WERI-Rb-1 (cell line): ENCODE data around the gene ZDHHC9.

Source experiments
- DNase-seq: peaks from one replicate; pipeline ENCODE4 v3.0.0-alpha.2; 2020
- H3K27ac ChIP-seq: fragments of 250-450 bp; sonication (Bioruptor Pico); 2 replicates; pipeline ENCODE4 v1.5.1; 2020; ENCODE audit warnings: mild to moderate bottlenecking, moderate library complexity
- H3K27me3 ChIP-seq: fragments of 250-450 bp; sonication (Bioruptor Pico); 2 replicates; pipeline ENCODE4 v1.5.1; 2021; ENCODE audit warnings: mild to moderate bottlenecking, low read depth, moderate library complexity; ENCODE audit not compliant: insufficient read depth, severe bottlenecking
- H3K36me3 ChIP-seq: fragments of 250-450 bp; sonication (Bioruptor Pico); 2 replicates; pipeline ENCODE4 v1.5.1; 2020; ENCODE audit warnings: mild to moderate bottlenecking, moderate library complexity
- H3K4me3 ChIP-seq: 2 replicates; pipeline ENCODE4 v1.5.1; 2011; ENCODE audit warnings: low read depth, mild to moderate bottlenecking, control low read depth, low read length
- H3K9me3 ChIP-seq: fragments of 250-450 bp; sonication (Bioruptor Pico); 2 replicates; pipeline ENCODE4 v1.5.1; 2021; ENCODE audit warnings: mild to moderate bottlenecking, moderate library complexity; ENCODE audit not compliant: severe bottlenecking
- TF ChIP-seq, protein P1 (sequence below): IDR thresholded peaks from 2 replicates; pipeline ENCODE4 v1.5.1; 2011; ENCODE audit warnings: low read depth, mild to moderate bottlenecking, control low read depth, inconsistent platforms, low read length

Gene ZDHHC9

DNA sequence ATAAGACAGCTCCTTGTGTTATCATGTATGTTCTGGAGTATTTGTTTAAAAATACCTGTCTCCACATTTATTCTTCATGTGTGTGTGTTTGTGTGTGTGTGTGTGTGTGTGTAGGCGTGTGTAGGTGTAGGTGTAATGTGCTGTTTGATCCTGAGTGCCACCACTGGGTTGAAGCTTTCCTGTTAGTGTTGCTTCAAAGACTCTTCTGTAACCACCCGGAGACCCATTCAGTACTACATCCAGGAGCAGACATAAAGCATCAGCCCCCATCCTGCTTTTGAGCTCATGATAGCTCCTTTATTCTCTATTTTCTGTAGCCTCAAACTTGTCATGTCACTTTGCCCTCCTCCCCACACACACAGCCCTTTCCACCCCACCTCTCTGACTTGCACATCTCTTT, 3.0 kb upstream of the ZDHHC9 start:
- peaks cover under 1% of the 10 kb centered on the region; the same call in 1 of the 2 replicates for H3K36me3 ChIP-seq
- no peak for DNase-seq
- H3K4me3 ChIP-seq = no peak overlapping the region
- H3K27me3 ChIP-seq = peaks cover 8% of the 10 kb centered on the region
- no peak overlapping the region for H3K27ac ChIP-seq
- H3K9me3 ChIP-seq = no peaks in the 10 kb centered on the region
- TF ChIP-seq, protein P1, sequence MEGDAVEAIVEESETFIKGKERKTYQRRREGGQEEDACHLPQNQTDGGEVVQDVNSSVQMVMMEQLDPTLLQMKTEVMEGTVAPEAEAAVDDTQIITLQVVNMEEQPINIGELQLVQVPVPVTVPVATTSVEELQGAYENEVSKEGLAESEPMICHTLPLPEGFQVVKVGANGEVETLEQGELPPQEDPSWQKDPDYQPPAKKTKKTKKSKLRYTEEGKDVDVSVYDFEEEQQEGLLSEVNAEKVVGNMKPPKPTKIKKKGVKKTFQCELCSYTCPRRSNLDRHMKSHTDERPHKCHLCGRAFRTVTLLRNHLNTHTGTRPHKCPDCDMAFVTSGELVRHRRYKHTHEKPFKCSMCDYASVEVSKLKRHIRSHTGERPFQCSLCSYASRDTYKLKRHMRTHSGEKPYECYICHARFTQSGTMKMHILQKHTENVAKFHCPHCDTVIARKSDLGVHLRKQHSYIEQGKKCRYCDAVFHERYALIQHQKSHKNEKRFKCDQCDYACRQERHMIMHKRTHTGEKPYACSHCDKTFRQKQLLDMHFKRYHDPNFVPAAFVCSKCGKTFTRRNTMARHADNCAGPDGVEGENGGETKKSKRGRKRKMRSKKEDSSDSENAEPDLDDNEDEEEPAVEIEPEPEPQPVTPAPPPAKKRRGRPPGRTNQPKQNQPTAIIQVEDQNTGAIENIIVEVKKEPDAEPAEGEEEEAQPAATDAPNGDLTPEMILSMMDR = no peak

DNA sequence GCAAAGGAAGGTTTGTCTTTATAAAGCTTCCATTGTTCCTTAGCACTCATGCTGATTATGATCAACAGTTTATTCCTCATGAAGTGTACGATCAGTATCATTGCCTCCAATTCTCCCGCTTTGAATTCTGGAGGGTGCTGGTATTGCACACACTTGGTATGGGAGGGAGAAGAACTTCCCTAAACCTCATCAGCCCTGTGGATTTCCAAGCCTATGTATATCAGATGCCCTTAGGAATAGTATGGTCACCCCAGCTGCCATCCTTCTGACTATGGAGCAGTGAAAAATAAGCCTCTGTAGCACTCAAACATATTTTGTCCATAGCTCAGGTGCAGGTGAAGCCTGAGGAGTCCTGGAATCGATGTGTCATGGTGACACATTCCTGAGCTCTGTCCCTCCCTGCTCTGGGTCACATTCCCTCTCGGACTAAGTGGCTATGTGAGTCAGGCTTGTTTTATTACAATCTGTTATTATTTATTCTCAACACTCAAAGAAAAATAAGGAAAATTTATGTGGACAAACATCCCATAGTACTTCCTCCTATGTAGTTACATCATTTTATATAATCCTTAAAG, 2.0 kb upstream of the ZDHHC9 start:
- no peak for DNase-seq
- Histone ChIP-seq H3K36me3 (peaks cover 4% of the 10 kb centered on the region), H3K9me3 (no peaks in the 10 kb centered on the region), H3K27ac (no peak overlapping the region), H3K27me3 (peaks cover 15% of the 10 kb centered on the region), H3K4me3 (no peak overlapping the region)
- TF ChIP-seq, protein P1 = no peak

DNA sequence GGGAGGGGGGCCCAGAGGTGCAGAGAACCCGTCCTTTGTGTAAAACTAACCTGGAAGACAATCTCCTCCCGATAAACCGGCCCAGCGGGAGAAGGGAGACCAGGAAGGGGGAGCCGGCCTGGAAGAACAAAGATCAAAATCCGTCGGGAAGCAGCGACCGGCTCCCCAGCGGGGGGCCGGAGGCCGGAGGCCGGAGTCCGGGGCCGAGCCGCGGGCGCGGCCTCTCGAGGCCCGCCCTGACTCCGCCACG, 552 bp downstream of the ZDHHC9 start:
- no peak for DNase-seq
- peak overlapping the region; percentile 76 for H3K4me3 ChIP-seq
- TF ChIP-seq, protein P1 = no peak
- peak overlapping the region; percentile 55 for H3K27ac ChIP-seq
- no peaks in the 10 kb centered on the region for H3K9me3 ChIP-seq
- H3K36me3 ChIP-seq = peaks cover 4% of the 10 kb centered on the region
- H3K27me3 ChIP-seq = peaks cover 20% of the 10 kb centered on the region

DNA sequence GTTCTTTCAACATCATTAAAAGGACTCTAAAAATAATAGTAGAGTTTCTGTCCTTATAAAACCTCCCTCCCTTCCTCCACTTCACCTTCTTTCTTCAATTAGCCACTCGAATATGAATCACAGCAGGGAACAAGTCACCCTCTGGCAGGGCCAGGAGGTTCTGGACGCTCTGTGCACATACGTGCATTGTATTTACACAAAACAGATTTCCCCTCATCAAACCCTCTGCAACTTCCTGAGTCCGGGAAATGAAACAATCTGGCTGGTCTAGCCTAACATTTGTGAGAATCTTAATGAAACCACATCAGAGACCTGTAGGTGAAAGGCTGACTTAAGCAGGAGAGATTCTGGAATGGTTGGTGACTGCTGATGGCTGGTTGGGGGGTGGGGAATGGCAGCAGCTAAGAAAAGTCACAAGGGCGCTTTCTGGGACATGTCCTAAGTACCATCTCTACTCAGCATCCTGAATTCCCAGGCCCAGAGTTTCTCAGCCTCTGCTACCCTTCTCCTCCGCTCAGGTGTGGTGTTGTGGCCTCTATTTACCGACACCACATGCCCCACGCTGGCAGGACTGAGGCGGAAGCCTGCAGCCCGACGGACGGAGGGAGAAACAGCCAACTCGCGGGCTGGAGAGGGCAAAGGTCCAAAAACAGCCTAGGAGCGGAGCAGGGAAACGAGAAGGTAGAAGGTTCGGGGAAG, 1.0 kb downstream of the ZDHHC9 start:
- TF ChIP-seq, protein P1 = no peak
- H3K4me3 ChIP-seq = peak overlapping the region; percentile 76
- H3K36me3 ChIP-seq = peaks cover 4% of the 10 kb centered on the region
- peaks cover 24% of the 10 kb centered on the region for H3K27me3 ChIP-seq
- no peaks in the 10 kb centered on the region for H3K9me3 ChIP-seq
- peak overlapping the region; percentile 55 for H3K27ac ChIP-seq
- DNase-seq = no peak

DNA sequence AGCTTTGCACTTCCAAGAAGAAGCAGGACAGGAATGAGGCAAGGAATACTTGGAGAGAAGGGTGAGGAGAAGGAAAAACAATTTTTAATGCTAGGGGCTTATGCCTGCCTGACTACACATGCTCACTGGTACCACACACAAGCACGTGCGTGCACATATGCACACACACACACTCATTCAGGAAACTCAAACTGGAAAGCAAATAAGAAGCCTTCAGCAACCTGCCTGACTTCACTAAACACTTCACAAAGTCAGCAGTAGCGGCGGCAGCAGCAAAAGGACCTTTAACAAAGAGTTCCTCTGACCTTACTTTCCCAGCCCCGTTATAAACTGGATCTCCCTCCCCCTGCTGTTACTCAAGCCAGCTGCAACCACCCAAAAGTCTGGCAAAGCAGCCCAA, 3.3 kb downstream of the ZDHHC9 start:
- Histone ChIP-seq H3K27me3 (peaks cover 24% of the 10 kb centered on the region), H3K9me3 (no peaks in the 10 kb centered on the region), H3K27ac (no peak overlapping the region), H3K36me3 (peaks cover 6% of the 10 kb centered on the region), H3K4me3 (no peak overlapping the region)
- TF ChIP-seq, protein P1 = no peak
- DNase-seq = no peak

DNA sequence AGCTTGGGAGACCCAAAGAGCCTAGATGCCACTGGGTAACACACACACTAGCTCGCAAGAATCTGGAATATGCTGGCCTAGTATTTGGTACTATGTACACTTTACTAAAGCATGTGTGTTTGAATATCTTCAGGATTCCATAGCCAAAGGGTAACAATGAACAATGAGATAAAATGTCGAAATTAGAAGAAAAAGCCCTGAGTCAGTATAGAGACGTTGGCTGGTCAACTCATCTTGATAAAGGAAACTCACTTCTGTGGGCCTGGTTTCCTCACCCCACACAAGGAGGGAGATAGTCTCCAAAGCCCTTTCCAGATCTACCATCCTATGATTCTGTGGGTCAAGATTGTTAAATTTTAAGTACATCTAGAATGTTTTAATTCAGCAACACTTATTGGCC, 6.9 kb downstream of the ZDHHC9 start:
- H3K27me3 ChIP-seq = peaks cover 19% of the 10 kb centered on the region
- peaks cover 6% of the 10 kb centered on the region for H3K36me3 ChIP-seq
- no peak overlapping the region for H3K4me3 ChIP-seq
- DNase-seq = no peak
- TF ChIP-seq, protein P1 = no peak
- H3K9me3 ChIP-seq = no peaks in the 10 kb centered on the region
- no peak overlapping the region for H3K27ac ChIP-seq
